Measurements from ENCODE around the gene ESYT3.
"Not testable (repeated sequence)": the region's sequence is repeated elsewhere in the genome, so short reads cannot be mapped to it uniquely, and the experiment has no call there.

ESYT3 gene

DNA sequence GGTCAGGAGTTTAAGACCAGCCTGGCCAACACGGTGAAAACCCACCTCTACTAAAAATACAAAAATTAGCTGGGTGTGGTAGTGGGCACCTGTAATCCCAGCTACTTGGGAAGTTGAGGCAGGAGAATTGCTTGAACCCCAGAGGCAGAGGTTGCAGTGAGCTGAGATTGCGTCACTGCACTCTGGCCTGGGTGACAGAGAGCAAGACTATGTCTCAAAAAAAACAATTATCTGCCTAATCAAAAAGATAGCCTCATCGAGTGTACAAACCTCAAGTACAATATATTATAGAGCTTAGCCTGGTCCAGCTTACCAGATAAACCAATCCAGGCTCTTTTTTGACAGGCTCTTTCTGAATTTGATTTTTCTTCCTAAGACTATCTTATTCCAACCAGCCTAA, 61.2 kb downstream of the ESYT3 start:
- not testable (repeated sequence) for FAIRE-seq

DNA sequence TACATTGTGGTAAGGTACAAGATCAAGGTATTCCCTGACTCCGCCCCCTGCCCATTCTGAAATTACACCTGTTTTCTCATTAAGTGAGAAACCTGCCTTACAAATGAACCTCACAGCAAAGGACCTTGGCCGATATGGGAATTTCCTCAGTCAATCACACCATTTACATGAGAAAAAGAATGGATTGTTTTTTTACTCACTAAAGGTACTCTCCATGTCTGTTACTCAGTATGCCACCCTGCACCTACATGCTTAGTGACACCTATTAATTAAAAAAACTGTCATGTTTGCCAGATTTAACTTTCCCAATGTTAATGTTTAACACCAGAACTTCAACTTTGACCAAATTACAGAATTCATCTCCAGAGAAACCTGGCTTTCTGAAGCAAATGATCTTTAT, 62.0 kb downstream of the ESYT3 start:
- peak; percentile 79 for FAIRE-seq

DNA sequence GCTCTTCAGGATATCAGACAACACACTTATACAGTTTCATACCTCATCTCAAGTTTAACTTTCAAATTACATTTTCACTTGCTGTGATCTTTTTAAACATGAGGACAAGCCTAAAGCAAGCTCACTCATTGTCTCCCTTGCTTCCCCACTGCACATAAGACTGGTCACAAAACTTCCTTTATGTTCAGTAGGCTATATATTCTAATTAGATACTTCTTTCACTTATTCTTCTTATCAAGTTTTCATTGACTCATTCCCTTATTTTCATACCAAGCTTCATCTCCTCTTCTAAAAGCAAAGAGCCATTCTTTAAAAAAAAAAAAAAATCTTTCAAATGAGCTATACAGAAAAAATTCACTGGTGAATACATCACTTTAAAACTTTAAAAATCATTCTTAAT, 62.6 kb downstream of the ESYT3 start:
- no peak for FAIRE-seq

DNA sequence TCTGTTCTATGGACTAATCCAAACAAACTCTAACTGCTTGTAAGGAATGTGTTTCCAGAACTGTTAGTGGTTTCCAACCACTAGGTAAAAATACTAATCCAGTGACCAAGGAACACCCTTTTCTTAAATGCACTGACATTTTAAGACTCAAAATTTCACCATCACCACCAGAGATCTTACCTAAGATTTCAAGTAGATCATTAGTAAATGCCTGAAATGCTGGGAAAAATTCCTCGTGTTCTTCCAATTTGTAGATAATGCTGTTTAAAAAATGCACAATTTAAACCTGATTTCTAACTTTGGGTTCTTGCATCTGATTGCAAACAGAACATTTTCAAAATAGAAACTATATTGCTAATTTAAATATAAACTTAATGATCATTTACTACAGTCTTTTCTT, 63.4 kb downstream of the ESYT3 start:
- FAIRE-seq, result peak; percentile 5

DNA sequence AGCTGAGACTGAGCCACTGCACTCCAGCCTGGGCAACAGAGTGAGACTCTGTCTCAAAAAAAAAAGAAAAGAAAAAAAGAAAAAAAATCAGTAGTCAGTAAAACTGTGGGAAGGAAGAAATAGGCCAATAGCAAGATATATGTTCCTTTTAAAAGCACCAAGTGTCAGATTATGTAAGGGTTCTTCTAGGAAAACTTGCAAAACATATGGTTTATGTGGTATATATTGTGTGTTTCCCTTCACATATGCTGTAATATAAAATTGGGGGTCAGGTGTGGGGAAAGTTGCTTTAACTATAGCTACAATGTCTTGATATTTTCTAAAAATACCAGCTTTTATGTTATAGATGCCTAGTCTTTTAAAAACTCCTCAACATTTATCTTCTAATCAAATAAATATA, 64.6 kb downstream of the ESYT3 start:
- FAIRE-seq, result no peak

DNA sequence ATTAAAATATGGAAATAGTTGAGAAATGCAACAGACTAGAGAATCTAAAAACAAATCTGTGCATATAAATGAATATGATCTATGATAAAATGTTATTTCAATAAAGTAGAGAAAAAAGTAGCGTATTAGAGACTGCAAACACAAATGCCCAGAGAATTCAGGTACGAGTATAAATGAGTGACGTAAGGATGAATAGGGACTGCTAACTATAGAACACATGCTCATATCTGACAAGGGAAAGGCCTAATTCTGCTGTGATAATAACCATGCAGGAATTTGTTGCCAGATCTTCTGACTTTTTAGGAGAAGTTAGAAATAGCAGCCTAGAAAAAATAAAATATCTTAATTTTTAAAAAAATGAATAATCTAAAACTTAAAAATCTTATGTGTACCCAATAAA, 73.1 kb downstream of the ESYT3 start:
- FAIRE-seq, result no peak

DNA sequence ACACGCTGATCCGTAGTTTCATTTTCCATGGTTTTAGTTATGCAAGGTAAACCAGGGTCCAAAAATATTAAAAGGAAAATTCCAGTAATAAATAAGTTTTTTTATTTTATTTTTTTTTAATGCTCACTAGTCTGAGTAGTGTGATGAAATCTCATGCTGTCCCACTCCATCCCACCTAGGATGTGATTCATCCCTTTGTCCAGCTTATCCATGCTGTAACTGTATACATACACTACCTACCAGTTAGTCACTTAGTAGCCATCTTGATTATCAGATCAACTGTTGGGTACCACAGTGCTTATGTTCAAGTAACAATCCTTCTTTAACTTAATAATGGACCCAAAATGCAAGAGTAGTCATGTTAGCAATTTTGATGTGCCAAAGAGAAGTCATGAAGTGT, 75.2 kb downstream of the ESYT3 start:
- FAIRE-seq, result no peak

DNA sequence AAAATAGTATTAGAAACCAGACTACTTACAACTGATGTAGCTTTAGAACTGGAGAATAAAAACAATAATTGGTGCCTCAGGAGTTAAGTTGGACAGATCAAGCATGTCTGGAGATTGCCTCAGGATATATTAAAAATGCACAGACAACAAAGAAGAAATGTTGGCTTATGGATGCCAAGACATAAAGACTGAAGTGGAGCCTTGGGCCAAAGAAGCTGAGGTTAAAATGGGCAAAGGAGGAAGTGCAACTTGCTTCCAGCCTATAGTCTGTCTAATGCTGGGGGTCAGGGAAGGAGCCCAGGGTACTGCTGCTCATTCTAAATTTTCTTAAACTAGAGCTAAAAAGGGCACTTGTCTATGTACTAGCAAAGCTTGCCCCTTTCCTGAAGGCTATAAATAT, 77.5 kb downstream of the ESYT3 start:
- FAIRE-seq, result no peak

DNA sequence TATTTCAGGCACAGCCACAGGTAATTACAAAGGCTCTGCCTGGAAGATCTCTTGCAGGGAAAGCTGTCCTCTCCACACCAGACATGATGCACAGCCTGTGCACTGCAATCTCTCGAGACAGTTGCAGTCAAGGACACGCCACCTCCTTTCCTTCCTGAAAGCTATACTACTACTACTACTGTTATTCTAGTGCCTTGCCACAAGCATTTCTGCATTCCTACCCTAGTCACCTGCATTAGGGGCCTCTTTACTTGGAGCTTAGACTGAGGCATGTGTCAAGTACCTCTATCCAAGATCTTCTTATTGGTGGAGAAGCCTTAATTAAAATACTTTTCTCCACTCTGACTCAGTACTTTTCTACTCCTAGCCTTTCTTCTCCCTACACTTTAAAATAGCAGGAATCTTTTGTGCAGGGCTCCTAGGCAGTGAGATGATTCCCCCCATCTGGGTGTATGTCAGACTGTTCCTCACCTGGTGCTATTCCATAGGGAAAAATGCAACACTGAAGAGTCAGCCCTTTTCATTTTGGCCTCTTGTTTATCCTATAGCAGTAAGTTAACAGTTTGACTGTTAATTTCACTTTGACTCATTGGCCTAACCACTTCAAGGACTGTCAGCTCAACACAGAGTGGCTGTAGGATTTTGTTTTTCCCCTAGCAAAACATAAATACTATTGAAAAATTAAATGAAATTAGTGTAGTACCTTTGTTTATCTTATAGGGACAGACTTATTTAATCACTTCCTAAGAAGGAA, 78.9 kb downstream of the ESYT3 start:
- no peak for FAIRE-seq

DNA sequence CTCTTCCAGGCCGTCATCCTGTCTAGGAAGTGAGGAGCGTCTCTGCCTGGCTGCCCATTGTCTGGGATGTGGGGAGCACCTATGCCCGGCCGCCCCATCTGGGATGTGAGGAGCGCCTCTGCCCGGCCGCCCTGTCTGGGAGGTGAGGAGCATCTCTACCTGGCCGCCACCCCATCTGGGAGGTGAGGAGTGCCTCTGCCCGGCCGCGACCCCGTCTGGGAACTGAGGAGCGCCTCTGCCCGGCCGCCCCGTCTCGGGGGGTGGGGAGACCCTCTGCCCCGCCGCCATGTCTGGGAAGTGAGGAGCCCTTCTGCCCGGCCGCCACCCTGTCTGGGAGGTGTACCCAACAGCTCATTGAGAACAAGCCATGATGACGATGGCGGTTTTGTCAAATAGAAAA, 87.0 kb downstream of the ESYT3 start:
- FAIRE-seq, result not testable (repeated sequence)
